Non-pigmented ciliary epithelial cell (primary cell): ENCODE results near the gene RGS7.
"Not testable (repeated sequence)": the region's sequence is repeated elsewhere in the genome, so short reads cannot be mapped to it uniquely, and the experiment has no call there.

Source experiments
- DNase-seq: peaks from one replicate; pipeline ENCODE4 v3.0.0-alpha.2; 2010; ENCODE audit warnings: low read depth

RGS7 gene

DNA sequence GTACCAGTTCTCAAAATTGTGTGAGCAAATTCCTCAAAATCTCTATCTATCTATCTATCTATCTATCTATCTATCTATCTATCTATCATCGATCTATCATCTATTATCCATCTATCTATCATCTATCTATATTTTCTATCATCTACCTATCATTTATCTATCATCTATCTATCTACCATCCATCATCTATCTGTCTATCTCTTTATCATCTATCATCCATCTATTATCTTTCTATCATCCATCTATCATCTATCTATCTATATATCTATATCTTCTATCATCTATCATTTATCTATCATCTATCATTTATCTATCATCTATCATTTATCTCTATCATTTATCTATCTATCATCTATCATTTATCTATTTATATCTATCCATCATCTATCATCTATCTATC is 380.3 kb downstream of the RGS7 start:
- no peak for DNase-seq

DNA sequence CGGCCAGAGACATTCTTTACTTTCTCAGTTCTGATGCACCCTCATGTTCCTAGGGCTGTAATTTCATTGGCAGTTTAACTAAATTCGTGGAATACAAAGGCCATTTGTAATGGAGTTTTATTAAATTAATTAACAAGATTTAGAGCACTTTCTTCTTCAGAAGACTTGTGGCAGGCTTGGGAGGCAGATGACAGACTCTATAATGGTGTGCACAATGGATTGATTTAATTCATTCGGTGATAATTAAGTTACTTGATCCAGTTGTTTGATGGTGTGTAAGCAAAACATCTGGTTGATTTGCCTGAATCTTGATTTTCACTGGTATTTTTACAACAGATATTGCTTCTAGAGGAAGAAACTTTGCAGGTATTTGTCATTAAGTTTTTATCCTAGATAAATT is 383.1 kb downstream of the RGS7 start:
- DNase-seq = no peak

DNA sequence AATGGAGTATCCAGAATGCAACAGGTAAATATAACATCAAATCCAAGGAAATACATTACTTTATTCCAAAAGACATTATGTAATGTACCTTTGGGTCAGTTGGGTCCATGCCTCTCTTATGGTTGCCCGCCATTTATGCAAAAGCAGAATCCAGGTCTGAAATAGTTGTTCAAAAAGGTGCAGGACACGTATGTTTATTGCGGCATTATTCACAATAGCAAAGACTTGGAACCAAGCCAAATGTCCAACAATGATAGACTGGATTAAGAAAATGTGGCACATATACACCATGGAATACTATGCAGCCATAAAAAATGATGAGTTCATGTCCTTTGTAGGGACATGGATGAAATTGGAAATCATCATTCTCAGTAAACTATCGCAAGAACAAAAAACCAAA is 384.9 kb downstream of the RGS7 start:
- not testable (repeated sequence) for DNase-seq

DNA sequence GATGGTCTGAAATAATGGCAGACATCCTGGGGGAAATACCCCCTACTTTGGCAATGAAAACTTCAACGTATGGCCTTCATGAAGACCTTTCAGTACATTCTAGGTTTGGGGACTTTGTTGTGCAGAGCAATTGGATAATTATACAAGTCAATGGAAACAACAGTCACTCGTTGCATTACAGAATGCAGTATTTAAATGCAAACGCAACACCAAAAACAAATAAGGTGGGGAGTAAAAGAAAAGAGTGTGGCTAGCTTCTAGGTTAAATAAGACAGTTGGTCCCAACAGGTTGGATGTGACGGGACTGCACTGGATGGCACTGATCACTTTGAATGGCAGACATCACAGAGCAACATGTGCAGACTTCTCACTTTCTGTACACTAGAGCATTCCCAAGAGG is 386.8 kb downstream of the RGS7 start:
- DNase-seq = no peak

DNA sequence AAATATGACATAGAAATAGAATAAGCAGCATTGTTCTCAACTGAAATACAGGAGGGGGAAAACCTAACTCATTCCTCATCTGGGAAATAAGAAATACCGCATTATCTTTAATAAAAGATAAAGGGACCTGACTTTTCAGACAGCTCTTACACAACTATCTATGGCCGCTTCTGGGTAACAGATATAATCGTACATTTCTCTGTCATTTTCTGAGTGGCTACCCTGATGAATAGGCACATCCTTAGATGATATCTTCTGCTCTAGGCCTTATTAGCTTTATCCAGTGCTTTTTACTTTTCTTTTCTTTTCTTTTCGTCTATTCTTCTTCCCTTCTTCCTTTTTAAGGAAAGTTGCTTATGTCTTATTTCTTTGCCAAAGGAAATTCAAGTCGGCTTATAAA is 388.1 kb downstream of the RGS7 start:
- DNase-seq = no peak

- no peak for DNase-seq
These were observed 389.8 kb downstream of the RGS7 start for GRCh38 chr1:240967070-240967724.

DNA sequence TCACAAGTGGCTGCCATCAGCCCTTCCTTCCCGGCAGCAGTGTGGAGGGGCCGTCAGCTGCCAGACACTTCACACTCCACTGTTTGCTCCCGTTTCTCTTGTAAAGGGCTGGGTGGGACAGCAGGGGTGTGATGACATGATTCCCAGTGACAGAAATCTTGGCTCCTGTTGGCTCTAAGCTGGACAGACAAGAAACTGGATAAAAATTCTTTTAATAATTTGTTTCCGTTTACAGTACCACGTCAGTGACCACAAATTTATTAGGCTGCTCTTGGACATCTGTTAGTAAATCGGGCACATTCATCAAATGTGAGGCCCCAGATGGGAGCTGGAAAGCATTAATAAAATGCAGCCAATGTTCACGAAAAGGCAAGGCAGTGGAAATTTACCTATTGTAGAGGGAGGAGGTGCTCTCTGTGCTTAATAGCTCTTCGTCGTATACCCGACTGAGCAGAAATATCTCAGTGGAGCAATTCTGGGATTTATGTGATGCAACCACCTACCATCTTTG is 391.4 kb downstream of the RGS7 start:
- DNase-seq = no peak

GRCh38 chr1:240962086-240962485 is 394.9 kb downstream of the RGS7 start:
- no peak for DNase-seq

DNA sequence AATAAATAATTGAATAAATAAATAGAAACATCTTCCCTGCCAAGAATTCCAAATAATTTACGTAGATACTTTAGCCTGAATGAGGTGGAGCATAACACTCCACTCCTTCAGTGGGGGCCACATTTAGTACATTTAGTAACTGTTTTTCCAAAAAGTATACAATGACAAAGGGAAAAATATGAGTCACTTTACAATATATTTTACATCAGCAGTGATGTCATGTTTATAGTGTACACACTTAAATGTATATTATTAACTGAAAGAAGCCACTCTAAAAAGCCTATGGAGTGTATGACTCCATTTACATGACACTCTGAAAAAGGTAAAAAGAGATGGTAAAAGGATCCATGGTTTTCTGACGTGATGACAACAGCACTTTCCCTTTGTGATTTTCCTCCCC is 400.6 kb downstream of the RGS7 start:
- no peak for DNase-seq

DNA sequence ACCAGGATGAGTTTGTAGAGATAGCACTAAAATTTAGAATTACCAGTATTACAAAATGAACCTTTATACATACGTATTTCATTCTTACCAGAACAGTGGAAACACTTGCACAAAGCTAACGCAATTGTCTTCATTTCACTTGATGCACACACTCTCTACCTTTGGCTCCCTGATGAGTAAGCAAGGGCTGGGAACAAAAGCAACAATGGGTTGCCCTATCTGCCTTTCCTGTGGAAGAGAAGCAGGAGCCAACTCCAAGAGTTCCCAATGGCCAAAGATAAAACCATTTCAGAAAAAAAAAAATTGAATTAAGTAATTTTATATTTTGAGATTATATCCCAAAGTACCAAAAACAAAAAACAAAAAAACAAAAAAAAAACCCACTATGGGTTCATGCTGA is 401.0 kb downstream of the RGS7 start:
- DNase-seq = no peak

DNA sequence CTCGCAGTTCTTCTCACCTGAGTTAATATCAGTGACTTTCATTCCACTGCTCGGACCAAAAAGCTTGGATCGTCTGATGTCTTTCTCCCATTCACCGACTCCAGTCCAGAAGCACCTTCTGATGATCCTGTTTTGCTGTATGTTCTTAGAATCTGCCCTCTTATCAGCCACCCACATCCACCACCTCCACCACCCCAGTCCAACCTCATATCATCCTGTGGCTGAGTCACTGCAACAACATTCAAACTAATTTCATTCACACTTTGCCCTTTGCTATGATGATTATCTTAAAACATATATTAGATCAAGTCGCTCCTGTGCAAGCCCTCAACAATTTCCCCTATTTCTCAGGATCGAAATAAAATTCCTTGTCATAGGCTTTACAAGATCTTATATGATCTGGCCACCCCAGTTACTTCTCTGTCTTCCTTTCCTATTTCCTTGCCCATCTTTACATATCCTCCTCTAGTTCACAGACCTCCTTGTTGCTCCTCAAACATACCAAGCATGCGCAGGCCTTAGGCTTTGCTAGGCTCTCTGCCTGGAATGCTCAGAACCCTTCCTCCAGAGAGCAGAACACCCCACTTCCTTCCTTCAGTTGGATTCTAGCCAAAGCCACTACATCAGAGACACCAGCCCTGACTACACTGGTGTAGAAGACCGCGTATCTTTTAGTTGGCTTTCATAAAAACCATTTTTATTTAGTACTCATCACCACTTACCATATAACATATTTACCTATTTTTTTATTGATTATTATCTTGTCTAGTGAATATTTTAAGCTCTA is 409.4 kb downstream of the RGS7 start:
- no peak for DNase-seq

DNA sequence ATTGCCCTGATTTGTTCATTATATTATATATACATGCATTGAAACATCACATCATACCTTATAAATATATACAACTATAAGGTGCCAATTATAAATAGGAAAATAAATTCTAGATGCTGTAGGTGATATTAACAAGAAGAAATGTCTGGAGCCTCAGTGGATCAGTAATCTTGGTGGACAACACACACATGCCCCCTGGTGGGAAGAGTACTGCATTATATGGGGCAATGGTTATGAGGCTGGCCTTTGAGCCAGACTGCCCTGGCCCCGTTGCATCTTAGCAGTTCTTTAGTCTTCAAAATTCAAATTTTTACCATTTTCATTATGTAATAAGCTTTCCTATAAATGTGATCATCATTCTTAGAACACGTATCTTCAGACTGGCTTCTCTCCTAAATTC is 410.1 kb downstream of the RGS7 start:
- DNase-seq = no peak

GRCh38 chr1:240942901-240943300 is 414.1 kb downstream of the RGS7 start:
- DNase-seq = no peak

- no peak for DNase-seq
These were observed 415.2 kb downstream of the RGS7 start for GRCh38 chr1:240941701-240942370.

DNA sequence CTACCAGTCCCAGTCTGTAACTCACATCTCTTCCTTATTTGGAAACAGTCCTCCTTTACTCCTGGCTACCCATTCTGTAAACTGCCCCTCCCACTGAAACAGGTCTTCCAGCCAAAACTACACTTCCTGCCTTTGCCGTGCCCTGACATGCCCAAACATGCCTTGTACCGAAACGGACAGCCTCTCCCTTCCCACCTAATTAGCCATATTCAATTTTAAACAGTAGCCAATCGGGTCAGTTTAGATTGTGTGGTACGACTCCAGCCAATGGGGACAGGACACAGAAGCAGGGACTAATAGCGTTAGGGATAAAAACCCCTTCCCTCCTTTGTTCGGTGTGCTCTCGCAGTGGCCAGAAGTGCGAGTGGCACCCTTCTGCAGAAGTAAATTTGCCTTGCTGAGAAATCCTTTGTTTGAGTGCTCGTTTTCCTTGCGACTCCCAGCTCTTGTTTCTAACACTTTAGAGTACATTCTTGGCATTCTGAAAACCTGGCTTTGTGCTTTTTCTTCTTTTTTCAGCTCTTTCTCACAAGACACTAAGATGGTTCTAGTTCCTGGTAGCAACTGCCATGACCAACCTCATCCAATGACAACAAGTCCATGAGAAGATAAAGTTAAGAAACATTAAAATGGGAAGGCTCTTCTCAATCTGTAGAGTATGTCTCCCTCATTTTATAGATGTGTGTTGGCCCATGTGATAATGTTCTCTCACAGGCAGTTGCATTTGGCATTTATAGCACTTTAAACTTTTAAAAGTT is 419.9 kb downstream of the RGS7 start:
- no peak for DNase-seq

GRCh38 chr1:240935920-240936319 is 421.1 kb downstream of the RGS7 start:
- no peak for DNase-seq

- DNase-seq = no peak
These were observed 426.0 kb downstream of the RGS7 start for GRCh38 chr1:240931031-240931430.

- DNase-seq = no peak
These were observed 428.7 kb downstream of the RGS7 start for GRCh38 chr1:240928265-240928664.

DNA sequence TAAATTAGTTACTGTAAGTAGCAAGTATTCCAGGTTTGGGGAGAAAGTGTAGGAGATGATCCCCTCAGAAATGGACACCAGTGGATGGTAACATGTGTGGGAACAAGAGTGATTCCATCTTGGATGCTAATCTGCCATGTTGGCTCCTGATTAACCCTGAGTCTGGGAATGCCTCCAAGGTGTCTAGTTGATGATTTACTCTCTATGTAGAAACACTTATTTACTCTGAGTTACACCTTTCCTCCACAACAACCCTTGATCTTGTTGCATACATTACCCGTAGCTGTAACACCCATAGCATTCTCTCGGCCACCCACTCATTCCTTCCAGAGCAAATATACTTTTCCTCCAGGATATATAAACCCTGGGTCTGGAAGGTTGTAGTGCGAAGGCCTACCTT is 429.2 kb downstream of the RGS7 start:
- DNase-seq = no peak

DNA sequence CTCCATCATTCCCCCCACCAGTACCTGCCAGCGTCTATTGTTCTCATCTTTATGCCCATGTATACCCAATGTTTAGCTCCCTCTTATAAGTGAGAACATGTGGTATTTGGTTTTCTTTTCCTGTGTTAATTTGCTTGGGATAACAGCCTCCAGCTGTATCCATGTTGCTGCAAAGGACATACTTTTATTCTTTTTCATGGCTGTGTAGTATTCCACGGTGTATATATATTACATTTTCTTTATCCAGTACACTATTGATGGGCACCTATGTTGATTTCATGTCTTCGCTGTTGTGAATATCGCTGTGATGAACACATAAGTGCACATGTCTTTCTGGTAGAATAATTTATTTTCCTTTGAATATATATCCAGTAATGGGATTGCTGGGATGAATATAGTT is 431.7 kb downstream of the RGS7 start:
- DNase-seq = no peak

DNA sequence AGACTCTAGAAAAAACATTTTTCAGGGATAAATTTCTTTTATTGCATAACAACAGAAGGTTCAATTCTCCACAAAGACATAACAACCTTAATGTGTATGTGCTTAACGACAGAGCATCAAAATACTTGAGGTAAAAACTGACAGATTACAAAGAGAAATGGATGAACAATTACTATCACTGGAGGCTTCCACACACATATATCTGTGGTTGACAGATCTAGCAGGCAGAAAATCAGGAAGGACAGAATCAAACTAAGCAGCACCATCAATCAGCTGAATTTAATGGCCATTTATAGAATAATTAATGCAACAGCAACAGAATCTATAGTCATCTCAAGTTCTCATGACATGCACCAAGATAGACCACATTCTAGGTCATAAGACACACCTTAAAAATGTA is 439.0 kb downstream of the RGS7 start:
- no peak for DNase-seq

- DNase-seq = no peak
These were observed 442.5 kb downstream of the RGS7 start for GRCh38 chr1:240914506-240914905.
